MG63 (cell line): ENCODE measurements around the gene PALS1. TPM values are rescaled to one million over a fixed set of nuclear protein-coding genes. Genes with fewer than 3 reads are reported as not detected.

ENCODE experiments used
- DNase-seq: peaks from one replicate; pipeline ENCODE4 v3.0.0-alpha.2; 2020
- H3K27me3 ChIP-seq: fragments of 250-450 bp; sonication (Bioruptor Pico); 2 replicates; pipeline ENCODE4 v1.5.1; 2020; ENCODE audit warnings: mild to moderate bottlenecking, moderate library complexity
- H3K36me3 ChIP-seq: fragments of 250-450 bp; sonication (Bioruptor Pico); 2 replicates; pipeline ENCODE4 v1.5.1; 2020; ENCODE audit warnings: mild to moderate bottlenecking, moderate library complexity
- H3K4me3 ChIP-seq: fragments of 250-450 bp; sonication (Bioruptor Pico); 2 replicates; pipeline ENCODE4 v1.5.1; 2020; ENCODE audit warnings: mild to moderate bottlenecking, moderate library complexity
- H3K9me3 ChIP-seq: fragments of 250-450 bp; sonication (Bioruptor Pico); 2 replicates; pipeline ENCODE4 v1.5.1; 2020; ENCODE audit warnings: mild to moderate bottlenecking, moderate library complexity
- total RNA-seq: library from RNA; depleted of rRNA; stranded (reverse); fragments of >200 nt; shearing (Covaris generic); gene quantifications from 2 replicates; pipeline ENCODE4 v1.2.3, GENCODE V29; 2014; ENCODE audit warnings: low replicate concordance; rRNA removed

PALS1 gene
- total RNA-seq, 1 experiment from 2014 or later = 8.5 TPM

DNA sequence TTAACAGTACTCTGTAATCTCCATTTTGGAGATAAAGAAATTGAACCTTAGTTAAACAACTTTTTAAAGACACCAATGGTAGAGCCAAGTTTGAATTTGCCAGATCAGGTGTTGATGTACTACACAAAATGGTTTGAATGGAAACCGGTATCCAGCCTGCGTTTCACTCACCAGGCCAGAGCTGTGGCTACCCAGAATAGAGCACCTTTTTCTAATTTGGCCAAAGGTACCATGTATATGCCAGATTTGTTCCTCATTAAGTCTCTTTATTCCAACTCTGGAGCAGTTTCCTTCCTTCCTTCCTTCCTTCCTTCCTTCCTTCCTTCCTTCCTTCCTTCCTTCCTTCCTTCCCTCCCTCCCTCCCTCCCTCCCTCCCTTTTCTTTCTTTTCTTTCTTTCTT is 39.3 kb downstream of the PALS1 start:
- Histone ChIP-seq H3K27me3 (no peaks in the 10 kb centered on the region), H3K36me3 (no peaks in the 10 kb centered on the region), H3K4me3 (no peak overlapping the region), H3K9me3 (no peaks in the 10 kb centered on the region)
- no peak for DNase-seq

GRCh38 chr14:67285876-67286452 is 44.7 kb downstream of the PALS1 start:
- DNase-seq = no peak
- Histone ChIP-seq H3K27me3 (no peaks in the 10 kb centered on the region), H3K36me3 (no peaks in the 10 kb centered on the region), H3K9me3 (no peaks in the 10 kb centered on the region), H3K4me3 (no peak overlapping the region)

Other genes with a start within 250 kb of the PALS1 start
- gene GARIN2, start 52.0 kb upstream of the PALS1 start, total RNA-seq = not detected in 2 replicates
- gene ATP6V1D, start 118.4 kb downstream of the PALS1 start, total RNA-seq = 53.2 and 57.7 TPM in 2 replicates
- gene EIF2S1, start 118.9 kb downstream of the PALS1 start, total RNA-seq = 284 and 534 TPM in 2 replicates
- 2.2 TPM in 1 of 2 replicates, not detected in the other for gene PLEK2, start 170.7 kb downstream of the PALS1 start, total RNA-seq
- 5.9 TPM in 1 of 2 replicates, not detected in the other for gene TMEM229B, start 247.3 kb downstream of the PALS1 start, total RNA-seq